SK-N-SH (cell line): ENCODE measurements around the gene DLL1. TPM values are rescaled to one million over a fixed set of nuclear protein-coding genes. Genes with fewer than 3 reads are reported as not detected.

Experiments
- CTCF ChIA-PET: fragments of 300-600, 350-600 bp; formaldehyde crosslinking; extraction: SDS; loops from one replicate; lab custom pipeline; 2021; lab: Yijun Ruan, JAX
- POLR2A ChIA-PET: fragments of 350-600 bp; sonication (Branson Sonifier 250); formaldehyde crosslinking; extraction: SDS; loops from one replicate; lab custom pipeline; 2020; ENCODE audit warnings: antibody characterized with exemption, inconsistent platforms; lab: Yijun Ruan, JAX
- DNase-seq: peaks from one replicate; pipeline ENCODE4 v3.0.0; 2012
- H2AFZ ChIP-seq: fragments of 200-600 bp; sonication (generic); 2 replicates; pipeline ENCODE4 v1.8.1; 2016; ENCODE audit warnings: antibody characterized with exemption, mild to moderate bottlenecking, low read depth
- H3F3A ChIP-seq: fragments of 200-600 bp; sonication (generic); replicated peaks from 2 replicates; pipeline ENCODE3; 2016; ENCODE audit warnings: antibody characterized with exemption, mild to moderate bottlenecking; ENCODE audit not compliant: insufficient read depth
- H3K27ac ChIP-seq, 2 experiments: fragments of 200-500 bp in 1 of 2; fragments of 200-600 bp in 1 of 2; sonication (Bioruptor generic) in 1 of 2; sonication (generic), shearing (Covaris generic) in 1 of 2; 2 replicates each; pipeline versions ENCODE4 v1.5.1 to v1.6.1; 2014 to 2016; ENCODE audit warnings: low read depth in 2 of 2, inconsistent platforms in 1 of 2, low read length in 1 of 2, mild to moderate bottlenecking in 1 of 2, mixed read lengths in 1 of 2
- H3K27me3 ChIP-seq: fragments of 200-600 bp; sonication (generic), shearing (Covaris generic); 2 replicates; pipeline ENCODE4 v1.6.1; 2016; ENCODE audit warnings: mixed run types; ENCODE audit not compliant: insufficient read depth
- H3K36me3 ChIP-seq, 2 experiments: fragments of 200-500 bp in 1 of 2; fragments of 200-600 bp in 1 of 2; sonication (Bioruptor generic) in 1 of 2; sonication (generic) in 1 of 2; replicated peaks in 1 of 2; 2 replicates each; pipeline versions ENCODE3 to v1.5.1; 2014 to 2016; ENCODE audit warnings: low read length in 1 of 2, mild to moderate bottlenecking in 1 of 2; ENCODE audit not compliant: insufficient read depth in 2 of 2, control insufficient read depth in 1 of 2
- H3K4me1 ChIP-seq, 2 experiments: fragments of 200-500 bp in 1 of 2; fragments of 200-600 bp in 1 of 2; sonication (Bioruptor generic) in 1 of 2; sonication (generic), shearing (Covaris generic) in 1 of 2; 2 replicates each; pipeline versions ENCODE4 v1.5.1 to v1.6.1; 2014 to 2016; ENCODE audit warnings: low read depth in 1 of 2, low read length in 1 of 2, mixed run types in 1 of 2; ENCODE audit not compliant: insufficient read depth in 2 of 2, control insufficient read depth in 1 of 2
- H3K4me2 ChIP-seq: fragments of 200-600 bp; sonication (generic), shearing (Covaris generic); 2 replicates; pipeline ENCODE4 v1.6.1; 2017; ENCODE audit warnings: mixed run types
- H3K4me3 ChIP-seq, 2 experiments: fragments of 200-500 bp in 1 of 2; fragments of 200-600 bp in 1 of 2; sonication (Bioruptor generic) in 1 of 2; sonication (generic), shearing (Covaris generic) in 1 of 2; 2 replicates each; pipeline versions ENCODE4 v1.5.1 to v1.8.1; 2014 to 2016; ENCODE audit warnings: low read depth in 2 of 2, inconsistent platforms in 1 of 2, low read length in 1 of 2, mild to moderate bottlenecking in 1 of 2, mixed read lengths in 1 of 2, moderate library complexity in 1 of 2
- H3K79me2 ChIP-seq: fragments of 200-600 bp; sonication (generic); 2 replicates; pipeline ENCODE4 v1.8.1; 2017; ENCODE audit warnings: mild to moderate bottlenecking; ENCODE audit not compliant: insufficient read depth
- H3K9ac ChIP-seq: fragments of 200-600 bp; sonication (generic); 2 replicates; pipeline ENCODE4 v1.6.1; 2017; ENCODE audit warnings: mixed run types
- H3K9me2 ChIP-seq: fragments of 200-600 bp; sonication (generic); 2 replicates; pipeline ENCODE4 v1.6.1; 2017; ENCODE audit warnings: mixed run types
- H3K9me3 ChIP-seq: fragments of 200-600 bp; sonication (generic); 2 replicates; pipeline ENCODE4 v1.6.1; 2017; ENCODE audit warnings: mixed run types, mild to moderate bottlenecking, moderate library complexity
- H4K20me1 ChIP-seq: fragments of 200-600 bp; sonication (generic); 2 replicates; pipeline ENCODE4 v1.6.1; 2017; ENCODE audit warnings: mild to moderate bottlenecking, mixed run types; ENCODE audit not compliant: insufficient read depth
- ELF1 ChIP-seq: IDR thresholded peaks from 2 replicates; pipeline ENCODE4 v1.4.0; 2012
- EP300 ChIP-seq, 2 experiments: IDR thresholded peaks; 2 replicates each; pipeline versions ENCODE4 v1.4.0 to v1.6.1; 2012; ENCODE audit warnings: borderline replicate concordance in 1 of 2, low read depth in 1 of 2, low read length in 1 of 2
- EZH2phosphoT487 ChIP-seq: fragments of 200-600 bp; sonication (generic); IDR thresholded peaks from 2 replicates; pipeline ENCODE4 v1.6.1; 2017; ENCODE audit warnings: low read depth, mixed run types, mild to moderate bottlenecking, antibody characterized with exemption, moderate library complexity, borderline replicate concordance
- FOXM1 ChIP-seq: IDR thresholded peaks from 2 replicates; pipeline ENCODE4 v1.4.0; 2012; ENCODE audit warnings: low read depth, mild to moderate bottlenecking
- GATA2 ChIP-seq: sonication (generic); formaldehyde crosslinking; IDR thresholded peaks from 2 replicates; pipeline ENCODE4 v1.5.0; 2020; ENCODE audit warnings: mild to moderate bottlenecking, missing genetic modification reagents
- JUND ChIP-seq: IDR thresholded peaks from 2 replicates; pipeline ENCODE4 v1.4.0; 2012
- MEF2A ChIP-seq: IDR thresholded peaks from 2 replicates; pipeline ENCODE4 v1.4.0; 2012; ENCODE audit warnings: low read depth, borderline replicate concordance
- MXI1 ChIP-seq: IDR thresholded peaks from 2 replicates; pipeline ENCODE4 v1.6.1; 2012; ENCODE audit warnings: mild to moderate bottlenecking, low read depth, low read length, improper control_type of control experiment
- NRF1 ChIP-seq: IDR thresholded peaks from 2 replicates; pipeline ENCODE4 v1.6.1; 2012; ENCODE audit warnings: low read depth, mild to moderate bottlenecking, low read length
- SIN3A ChIP-seq: IDR thresholded peaks from 2 replicates; pipeline ENCODE4 v1.6.1; 2012; ENCODE audit warnings: low read depth, mild to moderate bottlenecking, low read length, moderate library complexity, borderline replicate concordance
- SMC3 ChIP-seq: IDR thresholded peaks from 2 replicates; pipeline ENCODE4 v1.6.1; 2012; ENCODE audit warnings: low read depth, low read length, improper control_type of control experiment
- TAF1 ChIP-seq: IDR thresholded peaks from 2 replicates; pipeline ENCODE4 v1.6.1; 2012; ENCODE audit warnings: low read depth, mild to moderate bottlenecking, low read length, moderate library complexity, borderline replicate concordance
- TCF12 ChIP-seq: IDR thresholded peaks from 2 replicates; pipeline ENCODE4 v1.4.0; 2012
- USF2 ChIP-seq: fragments of 150-350 bp; IDR thresholded peaks from 2 replicates; pipeline ENCODE4 v1.6.1; 2017; ENCODE audit warnings: antibody characterized with exemption, low read length, low read depth, borderline replicate concordance
- ZBTB33 ChIP-seq: IDR thresholded peaks from 2 replicates; pipeline ENCODE4 v1.4.0; 2012; ENCODE audit warnings: low read depth, borderline replicate concordance
- WGBS: methylation state at CpG from one replicate; pipeline ENCODE4 v1.1.6; 2017; ENCODE audit warnings: low lambda C conversion rate; 5-methylcytosine and 5-hydroxymethylcytosine counted together
- polyA plus RNA-seq, 3 experiments: library from polyadenylated mRNA; depleted of rRNA; stranded (reverse); fragments of >200 nt; gene quantifications; 2 replicates each; pipeline ENCODE4 v1.2.3, GENCODE V29; 2012
- TF ChIP-seq, protein P1 (sequence below): IDR thresholded peaks from 2 replicates; pipeline ENCODE4 v1.6.1; 2012; ENCODE audit warnings: mild to moderate bottlenecking, low read depth, low read length, moderate library complexity
- TF ChIP-seq, protein P2 (sequence below): IDR thresholded peaks from 2 replicates; pipeline ENCODE4; 2012

The DLL1 gene
- polyA plus RNA-seq, 1 of the 3 experiments (the other 2 are of a cell fraction) = 0.25 TPM

- H4K20me1 ChIP-seq = no peaks in the 10 kb centered on the region
- H3K4me2 ChIP-seq = peak overlapping the region; percentile 94
- peak; percentile 57 for DNase-seq
- H3F3A ChIP-seq = peaks cover 5% of the 10 kb centered on the region
- H3K9me3 ChIP-seq = no peaks in the 10 kb centered on the region
- TF ChIP-seq EP300 (IDR thresholded peaks at IDR 0.05; ENCODE audit: borderline replicate concordance in 1 of 2, low read depth in 1 of 2, low read length in 1 of 2) (no peak), USF2 (no peak), SMC3 (no peak)
- peak overlapping the region in 1 of 2 experiments; percentile 72; a peak in 2 of 4 replicates for H3K4me3 ChIP-seq
- H3K9me2 ChIP-seq = no peaks in the 10 kb centered on the region
- peaks cover 0 to 34% of the 10 kb centered on the region in 2 experiments; a peak in 2 of 4 replicates for H3K4me1 ChIP-seq
- peaks cover 74% of the 10 kb centered on the region for H3K27me3 ChIP-seq
- WGBS = 6% methylated on average over 25 of the region's 85 CpGs
- H2AFZ ChIP-seq = no peak overlapping the region; the same call in 1 of the 2 replicates
- no peaks in the 10 kb centered on the region for H3K79me2 ChIP-seq
- CTCF ChIA-PET = interaction anchor here (0.5 to 4.7 kb wide), 5 partner anchors 17 to 500 kb away, joined by 3 to 27 read pairs (median 3); partner anchors contain the start of gene FAM120B
- POLR2A ChIA-PET = no interaction called here
- no peak overlapping the region for H3K9ac ChIP-seq
- H3K36me3 ChIP-seq = no peaks in the 10 kb centered on the region
- no peak overlapping the region for H3K27ac ChIP-seq
Observed at GRCh38 chr6:170289180-170289931, 1.5 kb downstream of the DLL1 start.

DNA sequence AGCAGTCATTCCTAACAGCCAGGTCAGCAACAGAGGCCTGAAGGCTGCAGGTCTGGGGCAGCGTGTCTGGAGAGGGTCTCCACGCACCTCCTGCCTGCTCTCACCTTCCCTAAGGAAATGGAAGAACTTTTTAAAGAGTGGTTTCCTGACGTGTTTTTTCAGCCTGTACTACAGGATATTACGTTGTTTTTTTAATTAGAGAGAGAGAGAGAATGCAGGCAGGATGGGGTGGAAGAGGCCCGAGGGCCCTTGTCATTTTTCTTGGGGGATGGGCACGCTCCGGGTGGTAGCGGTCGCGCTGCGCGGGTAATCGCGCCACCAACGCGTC is 2.1 kb downstream of the DLL1 start:
- 20% methylated on average over 16 of the region's 16 CpGs for WGBS
- Histone ChIP-seq H3K9me2 (no peaks in the 10 kb centered on the region), H3K4me2 (no peak overlapping the region), H3K9me3 (no peaks in the 10 kb centered on the region), H4K20me1 (no peaks in the 10 kb centered on the region), H3K9ac (no peak overlapping the region), H3K27ac (no peak overlapping the region), H3F3A (peaks cover 5% of the 10 kb centered on the region), H3K27me3 (peaks cover 69% of the 10 kb centered on the region), H3K36me3 (no peaks in the 10 kb centered on the region), H2AFZ (no peak overlapping the region), H3K4me3 (no peak overlapping the region), H3K79me2 (no peaks in the 10 kb centered on the region), H3K4me1 (peaks cover 0 to 34% of the 10 kb centered on the region in 2 experiments; a peak in 2 of 4 replicates)
- POLR2A ChIA-PET = no interaction called here
- CTCF ChIA-PET = interaction anchor here (0.5 to 4.7 kb wide), 4 partner anchors 16 to 451 kb away, joined by 3 to 27 read pairs (median 4); no protein-coding TSS in a partner anchor
- no peak for DNase-seq
- no peak for TF ChIP-seq EZH2phosphoT487
- TF ChIP-seq ZBTB33 = no peak
- TF ChIP-seq NRF1 = no peak
- no peak for TF ChIP-seq JUND
- no peak for TF ChIP-seq EP300 (IDR thresholded peaks at IDR 0.05; ENCODE audit: borderline replicate concordance in 1 of 2, low read depth in 1 of 2, low read length in 1 of 2)
- TF ChIP-seq, protein P1, sequence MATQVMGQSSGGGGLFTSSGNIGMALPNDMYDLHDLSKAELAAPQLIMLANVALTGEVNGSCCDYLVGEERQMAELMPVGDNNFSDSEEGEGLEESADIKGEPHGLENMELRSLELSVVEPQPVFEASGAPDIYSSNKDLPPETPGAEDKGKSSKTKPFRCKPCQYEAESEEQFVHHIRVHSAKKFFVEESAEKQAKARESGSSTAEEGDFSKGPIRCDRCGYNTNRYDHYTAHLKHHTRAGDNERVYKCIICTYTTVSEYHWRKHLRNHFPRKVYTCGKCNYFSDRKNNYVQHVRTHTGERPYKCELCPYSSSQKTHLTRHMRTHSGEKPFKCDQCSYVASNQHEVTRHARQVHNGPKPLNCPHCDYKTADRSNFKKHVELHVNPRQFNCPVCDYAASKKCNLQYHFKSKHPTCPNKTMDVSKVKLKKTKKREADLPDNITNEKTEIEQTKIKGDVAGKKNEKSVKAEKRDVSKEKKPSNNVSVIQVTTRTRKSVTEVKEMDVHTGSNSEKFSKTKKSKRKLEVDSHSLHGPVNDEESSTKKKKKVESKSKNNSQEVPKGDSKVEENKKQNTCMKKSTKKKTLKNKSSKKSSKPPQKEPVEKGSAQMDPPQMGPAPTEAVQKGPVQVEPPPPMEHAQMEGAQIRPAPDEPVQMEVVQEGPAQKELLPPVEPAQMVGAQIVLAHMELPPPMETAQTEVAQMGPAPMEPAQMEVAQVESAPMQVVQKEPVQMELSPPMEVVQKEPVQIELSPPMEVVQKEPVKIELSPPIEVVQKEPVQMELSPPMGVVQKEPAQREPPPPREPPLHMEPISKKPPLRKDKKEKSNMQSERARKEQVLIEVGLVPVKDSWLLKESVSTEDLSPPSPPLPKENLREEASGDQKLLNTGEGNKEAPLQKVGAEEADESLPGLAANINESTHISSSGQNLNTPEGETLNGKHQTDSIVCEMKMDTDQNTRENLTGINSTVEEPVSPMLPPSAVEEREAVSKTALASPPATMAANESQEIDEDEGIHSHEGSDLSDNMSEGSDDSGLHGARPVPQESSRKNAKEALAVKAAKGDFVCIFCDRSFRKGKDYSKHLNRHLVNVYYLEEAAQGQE = no peak
- no peak for TF ChIP-seq ELF1
- no peak for TF ChIP-seq SIN3A
- no peak for TF ChIP-seq FOXM1
- no peak for TF ChIP-seq USF2
- TF ChIP-seq TCF12 = no peak
- TF ChIP-seq MEF2A = no peak
- TF ChIP-seq, protein P2, sequence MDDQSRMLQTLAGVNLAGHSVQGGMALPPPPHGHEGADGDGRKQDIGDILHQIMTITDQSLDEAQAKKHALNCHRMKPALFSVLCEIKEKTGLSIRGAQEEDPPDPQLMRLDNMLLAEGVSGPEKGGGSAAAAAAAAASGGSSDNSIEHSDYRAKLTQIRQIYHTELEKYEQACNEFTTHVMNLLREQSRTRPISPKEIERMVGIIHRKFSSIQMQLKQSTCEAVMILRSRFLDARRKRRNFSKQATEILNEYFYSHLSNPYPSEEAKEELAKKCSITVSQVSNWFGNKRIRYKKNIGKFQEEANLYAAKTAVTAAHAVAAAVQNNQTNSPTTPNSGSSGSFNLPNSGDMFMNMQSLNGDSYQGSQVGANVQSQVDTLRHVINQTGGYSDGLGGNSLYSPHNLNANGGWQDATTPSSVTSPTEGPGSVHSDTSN = no peak
- no peak for TF ChIP-seq TAF1
- TF ChIP-seq GATA2 (CRISPR knock-in tag) = no peak
- TF ChIP-seq MXI1 = no peak
- no peak for TF ChIP-seq SMC3
